Thyroid gland (tissue), 4 donors: ENCODE results near the gene C9orf50. TPM values are rescaled to one million over a fixed set of nuclear protein-coding genes. Genes with fewer than 3 reads are reported as not detected.

Experiments
- DNase-seq, 2 donors: peaks; one replicate each; pipeline ENCODE4 v3.0.0-alpha.2; 2019
- H3K27ac ChIP-seq, 3 donors: fragments of 200-600 bp; sonication (generic); 1 replicate in 2 of 3; 2 replicates in 1 of 3; pipeline ENCODE4 v1.5.1; 2016 to 2019; ENCODE audit warnings: mild to moderate bottlenecking in 1 of 3, moderate library complexity in 1 of 3
- H3K27me3 ChIP-seq: fragments of 200-600 bp; sonication (generic); one replicate; pipeline ENCODE4 v1.5.1; 2019
- H3K36me3 ChIP-seq, 2 donors: fragments of 200-600 bp; sonication (generic); one replicate each; pipeline ENCODE4 v1.5.1; 2016 to 2019
- H3K4me1 ChIP-seq, 2 donors: fragments of 200-600 bp; sonication (generic); one replicate each; pipeline ENCODE4 v1.5.1; 2017 to 2019
- H3K4me3 ChIP-seq, 3 donors: fragments of 200-600 bp; sonication (generic); replicated peaks in 1 of 3; 1 replicate in 2 of 3; 2 replicates in 1 of 3; pipeline ENCODE4 v1.5.1; 2016; ENCODE audit warnings: mild to moderate bottlenecking in 1 of 3
- H3K9me3 ChIP-seq: fragments of 200-600 bp; sonication (generic); one replicate; pipeline ENCODE4 v1.5.1; 2017
- CTCF ChIP-seq, 6 experiments: fragments of 200-600 bp in 3 of 6; fragments of 450-650 bp in 3 of 6; sonication (generic) in 3 of 6; IDR thresholded peaks; one replicate each; pipeline ENCODE4 v1.5.1; 2016 to 2019; ENCODE audit warnings: antibody characterized with exemption in 6 of 6, mild to moderate bottlenecking in 2 of 6, inconsistent platforms in 1 of 6, moderate library complexity in 1 of 6
- POLR2A ChIP-seq, 2 donors: fragments of 450-650 bp; IDR thresholded peaks; one replicate each; pipeline ENCODE4 v1.6.1; 2017; ENCODE audit warnings: antibody characterized with exemption in 2 of 2, mild to moderate bottlenecking in 2 of 2, moderate library complexity in 1 of 2
- WGBS, 2 donors: methylation state at CpG; one replicate each; pipeline ENCODE4 v1.1.5; 2017; 5-methylcytosine and 5-hydroxymethylcytosine counted together
- intact Hi-C: fragments of 100-400 bp; cut with DNase I; formaldehyde crosslinking; loops from one replicate; pipeline ENCODE4 v1.15.1; 2023
- total RNA-seq, 4 donors: library from RNA; depleted of rRNA; stranded (reverse); fragments of >200 nt; gene quantifications; one replicate each; pipeline ENCODE4 v1.2.3, GENCODE V29; 2016

Gene C9orf50
- total RNA-seq, 4 donors from 2014 or later: not detected

GRCh38 chr9:129661029-129661428, 40.1 kb upstream of the C9orf50 start:
- 87 to 93% methylated on average over 2 of the region's 2 CpGs for WGBS, 2 donors
- no peak for DNase-seq
- Histone ChIP-seq H3K4me1 (peaks cover 0 to 6% of the 10 kb centered on the region in 2 donors), H3K27me3 (no peaks in the 10 kb centered on the region), H3K9me3 (no peaks in the 10 kb centered on the region), H3K36me3 (no peaks in the 10 kb centered on the region), H3K4me3 (no peak overlapping the region), H3K27ac (no peak overlapping the region)
- intact Hi-C loops: no loop called here
- TF ChIP-seq CTCF (IDR thresholded peaks at IDR 0.05) (no peak), POLR2A (IDR thresholded peaks at IDR 0.05) (no peak)

GRCh38 chr9:129656795-129657390, 36.0 kb upstream of the C9orf50 start:
- DNase-seq: no peak
- Histone ChIP-seq H3K36me3 (no peaks in the 10 kb centered on the region), H3K27me3 (no peaks in the 10 kb centered on the region), H3K4me3 (no peak overlapping the region), H3K4me1 (no peaks in the 10 kb centered on the region), H3K27ac (no peak overlapping the region), H3K9me3 (no peaks in the 10 kb centered on the region)
- WGBS, 2 donors: 67 to 84% methylated on average over 12 of the region's 12 CpGs
- intact Hi-C loops: no loop called here
- TF ChIP-seq POLR2A (IDR thresholded peaks at IDR 0.05) (no peak), CTCF (IDR thresholded peaks at IDR 0.05) (no peak)

GRCh38 chr9:129655696-129656095, 34.8 kb upstream of the C9orf50 start:
- intact Hi-C loops: no loop called here
- no peak overlapping the region for H3K4me3 ChIP-seq
- DNase-seq: no peak
- no peak overlapping the region for H3K27ac ChIP-seq
- H3K9me3 ChIP-seq: no peaks in the 10 kb centered on the region
- WGBS, 2 donors: 83 to 90% methylated on average over 7 of the region's 7 CpGs
- no peaks in the 10 kb centered on the region for H3K4me1 ChIP-seq
- no peaks in the 10 kb centered on the region for H3K36me3 ChIP-seq
- no peak for TF ChIP-seq CTCF (IDR thresholded peaks at IDR 0.05)
- no peak for TF ChIP-seq POLR2A (IDR thresholded peaks at IDR 0.05)
- no peaks in the 10 kb centered on the region for H3K27me3 ChIP-seq

- H3K36me3 ChIP-seq: no peaks in the 10 kb centered on the region
- H3K27me3 ChIP-seq: no peaks in the 10 kb centered on the region
- no peak overlapping the region for H3K27ac ChIP-seq
- TF ChIP-seq POLR2A (IDR thresholded peaks at IDR 0.05) (no peak), CTCF (IDR thresholded peaks at IDR 0.05) (no peak)
- no peak for DNase-seq
- 68 to 72% methylated on average over 3 to 7 of the region's 7 CpGs for WGBS, 2 donors
- intact Hi-C loops: no loop called here
- H3K4me3 ChIP-seq: no peak overlapping the region
- H3K9me3 ChIP-seq: no peaks in the 10 kb centered on the region
- no peaks in the 10 kb centered on the region for H3K4me1 ChIP-seq
Observed at GRCh38 chr9:129655154-129655553, 34.3 kb upstream of the C9orf50 start.

GRCh38 chr9:129654554-129655040, 33.7 kb upstream of the C9orf50 start:
- H3K27me3 ChIP-seq: no peaks in the 10 kb centered on the region
- no peaks in the 10 kb centered on the region for H3K4me1 ChIP-seq
- no peak for TF ChIP-seq CTCF (IDR thresholded peaks at IDR 0.05)
- TF ChIP-seq POLR2A (IDR thresholded peaks at IDR 0.05): no peak
- intact Hi-C loops: no loop called here
- no peak overlapping the region for H3K4me3 ChIP-seq
- no peaks in the 10 kb centered on the region for H3K36me3 ChIP-seq
- H3K27ac ChIP-seq: no peak overlapping the region
- H3K9me3 ChIP-seq: no peaks in the 10 kb centered on the region
- 54 to 69% methylated on average over 20 of the region's 20 CpGs for WGBS, 2 donors
- DNase-seq: no peak
